Activated CD4-positive, CD25-positive, alpha-beta regulatory T cell treated with anti-CD3 and anti-CD28 coated beads, Interleukin-2, amount 50 U/mL, for 16 hours (primary cell): Measurements from ENCODE around the gene CAMK4.

Source experiments
- DNase-seq: peaks from one replicate; pipeline ENCODE4 v3.0.0-alpha.2; 2020; ENCODE audit warnings: low read depth, low spot score

Gene CAMK4

GRCh38 chr5:111223787-111224560 lies at the start of gene CAMK4:
CAMK4 (plus strand) TSS chr5:111224384; CDS start chr5:111224484, 100 bp downstream.
- peak; percentile 51 for DNase-seq

DNA sequence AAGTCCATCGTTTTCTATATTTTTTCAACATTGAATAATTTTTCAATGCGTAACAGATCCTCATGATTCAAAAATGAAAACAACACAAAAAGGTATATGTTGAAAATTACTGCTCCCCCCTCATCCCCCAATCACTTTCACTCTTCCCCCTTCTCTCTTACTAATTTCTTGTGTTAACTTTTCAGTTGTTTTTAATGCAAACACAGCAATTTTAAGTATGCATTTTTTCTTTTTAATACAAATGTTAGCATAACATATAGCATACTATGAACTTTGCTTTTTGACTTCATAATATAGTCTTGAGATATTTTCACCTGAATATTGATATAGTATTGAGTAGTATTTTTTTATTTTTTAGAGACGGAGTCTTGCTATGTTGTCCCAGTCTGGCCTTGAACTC lies 41.1 kb upstream of the CAMK4 start:
- DNase-seq = no peak

DNA sequence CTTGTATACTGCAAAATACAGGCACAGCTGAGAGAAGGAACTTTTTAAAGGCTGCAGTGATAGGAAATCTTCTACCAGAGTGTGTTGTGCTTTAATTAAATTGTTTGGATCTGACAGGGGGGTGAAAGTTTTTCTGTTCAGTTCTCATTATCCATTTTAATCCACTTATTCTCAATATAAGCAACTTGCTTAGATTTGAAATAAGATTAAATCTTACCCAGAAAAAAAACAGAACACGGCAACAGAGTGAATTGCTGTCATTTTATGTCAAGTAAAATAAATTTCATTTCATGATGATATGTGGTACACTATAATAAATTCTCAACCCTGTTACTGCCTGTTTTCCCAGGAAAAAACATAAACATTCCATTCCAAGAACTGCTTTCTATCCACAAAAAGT lies 37.1 kb upstream of the CAMK4 start:
- DNase-seq = no peak

- DNase-seq = no peak
Measured at GRCh38 chr5:111194053-111194452, 30.1 kb upstream of the CAMK4 start.

DNA sequence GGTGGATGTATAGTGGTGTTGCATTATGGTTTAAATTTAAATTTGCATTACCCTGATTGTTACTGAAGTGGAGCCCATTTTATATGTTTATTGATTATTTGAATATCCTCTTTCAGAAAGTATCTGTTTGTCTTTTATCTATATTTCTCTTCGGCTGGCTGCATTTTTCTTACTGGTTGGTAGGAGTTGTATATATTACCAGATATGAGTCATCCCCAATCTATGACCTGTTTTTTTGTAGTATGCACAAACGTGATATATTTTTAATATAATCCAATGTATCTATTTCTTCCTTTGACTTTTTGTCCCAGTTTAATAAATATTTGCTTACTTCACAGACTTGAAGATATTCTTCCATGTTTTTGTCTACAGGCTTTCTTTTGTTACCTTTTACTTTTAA lies 29.3 kb upstream of the CAMK4 start:
- no peak for DNase-seq

GRCh38 chr5:111197523-111197922 lies 26.7 kb upstream of the CAMK4 start:
- DNase-seq = no peak

DNA sequence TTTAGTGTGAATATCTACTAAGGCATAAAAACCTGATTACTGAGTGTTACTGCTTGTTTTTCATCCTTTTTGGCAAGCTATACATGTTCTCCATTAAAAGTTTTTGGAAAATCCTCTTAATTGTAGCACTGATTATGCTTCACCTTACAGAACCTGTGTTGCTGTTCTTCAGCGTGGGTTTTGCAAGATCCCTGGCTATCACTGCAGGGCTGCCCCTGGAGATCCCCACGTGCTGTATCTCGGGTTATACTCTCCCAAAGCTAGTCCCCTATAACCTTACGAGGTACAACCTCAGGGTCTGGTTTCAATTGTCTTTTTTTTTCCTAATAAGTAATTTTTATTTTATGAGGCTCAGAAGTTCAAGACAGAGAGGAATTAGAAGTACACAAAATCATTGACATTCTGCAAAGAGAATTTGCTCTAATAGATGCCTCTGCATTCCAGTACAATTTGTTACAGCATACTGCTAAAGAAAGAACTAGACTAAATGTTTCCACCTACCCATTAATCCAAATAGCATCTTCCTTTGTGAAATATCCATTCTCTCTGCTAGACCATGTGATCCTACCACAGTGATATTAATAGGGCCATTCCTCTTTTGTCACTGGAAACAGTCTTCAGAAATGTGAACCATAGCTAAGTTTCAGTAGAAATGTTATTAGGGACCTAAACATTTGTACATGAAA lies 25.8 kb upstream of the CAMK4 start:
- DNase-seq = no peak

GRCh38 chr5:111200828-111201227 lies 23.4 kb upstream of the CAMK4 start:
- no peak for DNase-seq

DNA sequence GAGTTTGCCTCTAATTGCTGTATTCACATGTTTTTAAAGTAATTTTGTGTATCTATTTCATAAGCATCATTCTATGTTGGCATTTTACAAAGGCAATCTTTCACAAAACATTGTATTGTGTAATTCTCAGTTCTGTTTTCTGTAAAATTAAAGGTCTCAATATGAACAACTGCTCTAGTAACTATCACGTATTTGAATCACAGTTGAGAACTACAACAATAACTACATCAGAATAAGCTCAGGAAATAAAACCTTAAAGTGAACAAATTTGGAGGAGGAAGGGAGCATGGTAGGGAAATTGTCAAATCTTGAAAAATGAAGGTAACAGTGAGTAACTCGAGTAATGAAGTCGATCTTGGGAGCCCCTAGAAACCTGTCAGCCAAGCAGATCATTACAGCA lies 22.5 kb upstream of the CAMK4 start:
- no peak for DNase-seq

GRCh38 chr5:111211341-111211740 lies 12.8 kb upstream of the CAMK4 start:
- DNase-seq = no peak

DNA sequence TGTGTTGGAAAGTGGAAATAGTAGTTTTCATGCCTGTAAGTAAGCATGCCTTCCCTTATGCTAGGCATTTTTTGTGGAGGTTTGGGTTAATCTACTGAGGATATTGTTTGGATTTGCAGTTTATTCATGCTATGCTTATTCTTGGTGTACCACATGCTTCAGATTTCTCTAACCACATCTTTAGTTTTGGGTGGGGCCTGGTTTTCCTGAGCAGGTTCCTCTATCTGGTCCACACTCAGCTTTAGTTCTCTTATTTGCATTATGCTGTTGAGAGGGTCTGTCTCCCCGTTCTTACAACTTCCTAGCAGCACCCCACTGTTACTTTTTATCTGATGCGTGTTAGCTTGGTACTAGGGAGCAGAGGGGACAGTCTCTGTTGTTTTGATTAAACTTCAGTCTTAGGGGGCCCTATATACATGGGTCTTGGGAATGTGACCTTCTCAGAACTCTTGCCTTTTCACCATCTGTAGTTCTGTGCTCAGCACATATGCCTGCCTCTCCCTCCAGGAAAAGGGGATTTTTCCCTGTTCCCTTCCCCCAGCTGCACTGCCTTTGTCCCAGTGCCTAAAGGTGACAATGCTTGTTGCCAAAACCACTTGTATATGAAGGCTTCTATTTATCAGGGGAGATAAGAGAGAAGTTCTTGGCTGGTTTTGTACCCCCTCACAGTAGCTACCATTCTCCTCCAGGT lies 10.0 kb upstream of the CAMK4 start:
- no peak for DNase-seq

- no peak for DNase-seq
Measured at GRCh38 chr5:111215971-111216370, 8.2 kb upstream of the CAMK4 start.

DNA sequence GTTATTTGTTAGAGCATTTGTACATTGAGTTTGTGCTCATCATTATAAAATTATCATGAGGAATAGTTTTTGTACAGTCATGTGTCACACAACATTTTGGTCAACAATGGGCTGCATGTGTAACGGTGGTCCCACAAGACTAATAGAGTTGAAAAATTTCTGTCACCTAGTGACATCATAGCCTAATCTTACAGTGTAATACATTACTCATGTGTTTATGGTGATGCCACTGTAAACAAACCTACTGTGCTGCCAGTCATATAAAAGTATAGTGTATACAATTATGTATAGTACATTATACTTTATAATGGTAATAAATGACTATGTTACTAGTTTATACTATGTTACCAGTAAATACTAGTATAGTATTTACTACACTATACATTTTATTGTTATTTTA lies 3.0 kb upstream of the CAMK4 start:
- DNase-seq = no peak

- DNase-seq = no peak
Measured at GRCh38 chr5:111223101-111223786, 940 bp upstream of the CAMK4 start.

GRCh38 chr5:111224561-111225345 lies 569 bp downstream of the CAMK4 start:
- DNase-seq = no peak

DNA sequence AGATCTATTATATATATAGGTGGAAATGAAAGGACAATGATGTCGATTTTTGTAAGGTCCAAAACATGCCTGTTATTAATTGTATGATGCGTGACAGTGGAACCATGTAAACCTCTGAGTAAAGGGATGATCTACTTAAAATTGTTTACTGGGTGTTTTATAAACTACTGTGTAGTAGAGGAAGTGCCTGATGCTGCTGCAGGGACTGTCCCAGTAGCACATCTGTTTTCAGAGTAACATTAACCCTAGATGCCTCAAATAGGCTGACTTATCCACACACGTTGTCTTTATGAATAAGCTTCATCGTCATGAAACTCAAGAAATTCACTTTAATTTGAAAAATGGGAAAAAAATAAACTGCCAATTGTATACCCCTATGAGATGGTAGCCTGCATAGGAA lies 1.7 kb downstream of the CAMK4 start:
- no peak for DNase-seq

GRCh38 chr5:111226556-111226955 lies 2.4 kb downstream of the CAMK4 start:
- no peak for DNase-seq

- no peak for DNase-seq
Measured at GRCh38 chr5:111227226-111227782, 3.1 kb downstream of the CAMK4 start.

DNA sequence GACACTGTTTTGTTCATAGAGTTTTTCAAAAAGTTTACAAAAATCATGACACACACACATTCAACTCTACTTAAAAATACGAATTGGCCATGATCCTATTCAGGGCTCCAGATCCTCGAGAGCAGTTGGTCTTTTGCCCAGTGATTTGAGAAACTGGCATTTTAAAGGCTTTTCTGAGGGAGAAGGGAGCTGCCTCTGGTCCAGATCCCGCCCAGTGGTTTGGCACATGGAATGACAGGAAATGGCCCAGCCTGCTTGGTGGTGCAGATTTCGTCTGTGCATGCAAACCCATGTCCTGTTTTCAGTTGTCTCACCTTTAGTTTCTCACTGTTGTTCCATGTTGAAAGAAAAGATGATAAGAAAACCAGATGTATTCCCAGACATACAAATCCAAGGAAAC lies 3.6 kb downstream of the CAMK4 start:
- no peak for DNase-seq

DNA sequence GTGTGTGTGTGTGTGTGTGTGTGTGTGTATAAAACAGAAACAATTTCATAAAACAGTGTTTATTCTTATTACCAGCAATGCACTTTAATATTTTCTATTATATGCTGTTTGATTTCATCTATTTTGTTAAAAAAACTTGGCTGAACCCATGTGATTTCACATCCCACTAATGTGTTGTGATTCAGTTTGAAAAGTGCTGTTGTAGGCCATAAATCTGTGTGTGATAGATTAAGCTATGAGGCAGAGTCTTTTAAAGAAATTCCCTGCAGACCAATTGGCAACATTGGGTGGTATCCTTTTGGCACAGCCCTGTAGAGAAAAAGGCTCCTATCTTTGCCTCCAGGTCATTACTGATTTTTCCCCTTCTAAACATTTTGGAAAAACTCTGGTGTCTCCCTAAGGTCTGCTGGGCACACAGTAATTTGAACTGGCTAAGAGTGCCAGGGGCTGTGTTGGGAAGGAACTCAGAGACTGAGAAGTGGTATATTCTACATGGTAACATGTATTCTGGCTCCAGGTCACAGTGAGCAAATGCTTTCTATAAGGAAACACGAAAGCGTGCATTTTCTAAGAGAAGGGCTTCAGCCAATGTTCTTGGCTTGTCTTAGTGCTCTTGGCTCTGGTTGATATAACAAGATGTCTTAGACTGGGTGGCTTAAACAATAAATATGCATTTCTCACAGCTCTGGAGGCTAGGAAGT lies 4.5 kb downstream of the CAMK4 start:
- DNase-seq = no peak
